NOMO-1 treated with DMSO at 0.1 percent for 48 hours (cell line): ENCODE measurements around the gene REEP2.

Experiments
- DNase-seq: peaks from one replicate; lab custom pipeline; 2025; ENCODE audit not compliant: unreplicated experiment; lab: John Stamatoyannopoulos, UW

Gene REEP2

DNA sequence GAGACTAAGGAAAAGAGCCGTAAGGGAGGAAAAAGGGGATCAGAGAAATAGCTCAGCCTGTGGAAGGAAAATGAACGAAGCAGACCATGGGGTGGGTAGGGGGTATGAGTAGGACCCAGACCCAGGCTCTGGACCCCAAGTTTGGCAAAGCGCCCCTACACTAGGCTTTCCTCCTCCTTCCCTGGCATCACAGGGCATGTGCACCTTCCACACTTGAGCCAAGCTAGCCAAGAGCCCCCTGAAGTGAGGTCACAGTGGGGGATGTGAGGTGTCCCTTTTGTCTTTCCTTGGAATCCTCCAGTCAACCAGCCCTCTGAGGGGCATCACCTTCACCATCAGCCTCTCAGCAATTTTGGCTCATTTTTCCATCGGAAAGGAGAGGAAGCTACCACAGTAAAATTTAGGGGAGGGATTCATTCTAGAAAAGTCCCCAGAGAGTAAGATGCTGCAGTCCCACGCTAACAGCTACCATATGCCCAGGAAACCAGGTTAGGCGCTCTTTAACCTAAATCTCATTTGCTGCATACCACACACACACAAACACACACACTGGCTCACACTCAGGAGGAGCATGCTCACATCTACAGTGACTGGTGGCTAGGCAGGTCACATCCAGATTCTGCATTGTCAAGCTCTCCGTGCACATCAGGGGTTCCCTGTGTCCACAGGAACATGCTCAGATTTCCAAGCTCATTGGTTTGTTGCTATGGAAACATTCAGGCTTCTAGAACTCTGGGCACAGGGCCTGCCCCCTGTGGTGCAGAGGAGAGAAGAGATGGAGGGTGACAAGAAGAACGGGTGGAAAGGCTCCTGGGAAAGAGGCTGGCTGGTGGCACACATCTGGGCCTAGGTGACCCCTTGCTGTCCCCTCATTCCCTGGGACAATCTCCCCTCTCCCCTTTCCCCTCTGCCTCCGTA lies 9.9 kb downstream of the REEP2 start:
- DNase-seq = no peak

- DNase-seq = peak; percentile 72
These were observed 10.8 kb downstream of the REEP2 start for GRCh38 chr5:138449501-138450239.

DNA sequence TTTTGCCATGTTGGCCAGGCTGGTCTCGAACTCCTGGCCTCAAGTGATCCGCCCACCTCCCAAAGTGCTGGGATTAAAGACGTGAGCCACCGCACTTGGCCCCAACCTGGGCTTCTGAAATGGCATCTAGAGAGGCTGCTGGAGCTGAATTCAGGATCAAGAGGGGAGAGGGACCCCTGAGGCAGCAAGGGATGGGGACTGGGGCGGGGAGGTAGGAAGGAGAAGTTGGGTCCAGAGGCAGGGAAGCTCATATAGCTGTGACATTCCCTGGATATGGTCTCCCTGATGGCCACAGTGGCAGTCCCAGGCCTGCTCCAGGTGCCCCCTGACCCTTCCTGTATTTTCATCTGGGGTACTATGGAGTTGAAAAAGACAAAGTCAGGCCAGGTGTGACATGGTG lies 12.1 kb downstream of the REEP2 start:
- DNase-seq = no peak

DNA sequence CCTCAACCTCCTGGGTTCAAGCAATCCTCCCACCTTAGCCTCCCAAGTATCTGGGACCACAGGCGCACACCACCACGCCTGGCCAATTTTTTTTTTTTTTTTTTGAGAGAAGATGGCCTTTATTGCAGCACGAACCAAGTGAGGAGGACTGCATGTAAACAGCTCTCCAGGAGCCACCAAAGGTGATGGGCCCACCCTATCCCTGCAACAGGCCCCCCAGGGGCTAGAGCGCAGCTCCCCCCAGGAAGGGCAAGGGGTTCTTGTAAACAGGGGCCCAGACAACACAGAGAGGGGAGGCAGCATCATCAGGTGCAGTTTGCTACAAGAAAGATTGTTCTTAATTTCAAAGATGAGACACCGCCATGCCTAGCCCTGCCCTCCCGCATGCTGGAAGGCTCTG lies 13.9 kb downstream of the REEP2 start:
- no peak for DNase-seq

GRCh38 chr5:138453590-138453989 lies 14.7 kb downstream of the REEP2 start:
- DNase-seq = no peak

- DNase-seq = no peak
These were observed 15.3 kb downstream of the REEP2 start for GRCh38 chr5:138454121-138454520.

DNA sequence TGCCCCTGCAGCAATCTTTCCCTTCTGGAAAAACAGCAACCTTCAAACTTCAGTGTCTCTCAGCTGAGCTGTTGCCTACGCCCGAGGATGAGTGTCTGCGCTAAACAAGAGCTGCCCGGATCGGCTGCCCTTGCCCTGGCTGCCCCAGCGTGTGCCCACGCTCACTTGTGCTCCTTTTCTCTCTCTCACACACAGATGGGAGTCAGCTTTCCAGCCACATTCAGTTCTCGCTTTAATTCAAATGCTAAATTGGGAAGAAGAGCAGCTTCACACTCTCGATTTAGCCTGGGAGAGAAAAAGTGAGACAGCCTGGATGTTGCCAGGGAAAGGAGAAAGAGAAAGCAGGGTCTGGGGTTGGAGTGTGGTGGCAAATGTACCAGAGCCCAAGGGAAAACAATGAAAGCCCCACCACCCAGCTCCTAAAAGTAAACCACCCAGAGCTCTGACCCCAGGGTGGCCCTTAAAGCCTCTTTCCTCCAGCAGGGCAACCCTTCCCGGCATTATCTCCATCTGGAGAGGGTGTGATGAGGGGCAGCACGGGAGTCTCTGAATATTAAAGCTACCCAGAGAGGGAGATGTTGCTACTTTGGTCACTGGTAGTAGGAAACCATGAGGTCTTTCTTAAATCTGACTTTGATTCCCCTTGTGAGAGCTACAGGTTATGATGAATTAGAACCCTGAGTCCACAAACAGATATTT lies 16.5 kb downstream of the REEP2 start:
- DNase-seq = no peak

DNA sequence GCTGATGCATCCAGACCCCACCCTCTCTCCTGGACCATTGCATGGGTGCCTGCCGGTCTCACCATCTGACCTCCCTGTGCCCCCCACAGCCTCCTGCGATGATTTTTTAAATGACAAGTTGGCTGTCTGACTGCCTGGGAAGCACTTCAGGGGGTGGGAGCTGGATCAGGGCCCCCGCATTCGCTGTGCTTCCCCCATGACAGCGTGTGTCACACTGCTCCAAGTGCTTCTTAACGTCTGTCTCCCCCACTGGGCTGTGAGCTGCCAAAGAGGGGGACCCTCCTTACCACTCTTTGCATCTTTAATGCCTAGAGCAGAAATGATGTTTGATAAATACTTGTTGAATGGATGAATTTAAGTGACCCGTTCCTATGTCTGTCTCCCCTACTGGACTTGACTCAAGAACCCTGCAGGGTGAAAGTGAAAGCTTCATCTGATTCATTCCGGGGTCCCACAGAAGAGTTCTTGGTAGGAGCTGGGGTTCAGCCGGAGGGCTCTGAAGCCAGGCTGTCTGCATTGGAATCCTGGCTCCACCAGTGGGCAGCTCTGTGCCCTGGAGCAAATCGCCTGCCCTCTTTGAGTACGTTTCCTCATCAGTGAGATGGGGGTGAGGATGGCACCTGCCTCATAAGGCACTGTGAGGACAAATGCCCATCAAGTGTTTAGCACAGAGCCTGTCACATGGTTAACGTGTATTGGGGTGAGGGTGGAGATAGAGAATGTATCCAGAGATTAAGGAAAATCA lies 18.8 kb downstream of the REEP2 start:
- DNase-seq = no peak

DNA sequence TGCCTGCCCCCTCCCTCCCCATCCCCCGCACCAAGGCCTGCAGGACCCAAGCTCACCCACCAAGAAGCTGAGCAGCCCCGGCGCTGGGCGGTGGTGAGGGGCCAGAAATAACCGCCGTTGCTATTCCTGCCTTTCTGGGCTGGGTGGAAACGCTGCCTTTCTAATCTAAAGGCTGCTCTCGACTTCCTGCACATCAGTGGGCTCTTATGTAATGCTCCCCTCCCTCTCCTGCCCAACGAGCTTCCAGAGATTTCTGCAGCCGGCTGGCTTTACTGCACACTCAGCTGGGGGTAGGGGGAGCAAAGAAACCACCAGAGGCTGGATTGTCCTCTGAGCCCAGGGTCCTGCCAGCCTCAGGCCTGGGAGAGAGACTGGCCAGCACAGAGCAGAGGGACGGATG lies 19.5 kb downstream of the REEP2 start:
- no peak for DNase-seq

DNA sequence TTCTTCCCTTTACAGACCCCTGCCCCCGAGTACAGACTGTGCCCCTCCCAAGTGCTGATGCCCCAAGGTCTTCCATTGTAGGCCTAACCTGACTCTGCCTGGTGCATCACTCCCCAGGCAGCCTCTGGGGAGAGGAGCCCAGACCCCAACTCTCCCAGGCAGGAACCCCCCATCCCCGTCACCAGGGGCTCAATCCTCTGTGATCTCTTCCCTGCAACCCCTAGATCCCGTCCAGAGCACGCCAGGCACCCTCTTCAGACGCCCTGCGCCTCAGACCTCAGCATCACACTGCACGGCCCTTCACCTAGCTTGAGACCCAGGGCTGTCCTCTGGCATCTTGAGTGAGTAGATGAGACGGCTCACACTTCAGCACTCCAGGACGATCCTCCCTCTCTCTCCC lies 20.0 kb downstream of the REEP2 start:
- DNase-seq = no peak

- peak; percentile 48 for DNase-seq
These were observed 20.6 kb downstream of the REEP2 start for GRCh38 chr5:138459311-138459933.

GRCh38 chr5:138460032-138460693 lies 21.3 kb downstream of the REEP2 start:
- no peak for DNase-seq

DNA sequence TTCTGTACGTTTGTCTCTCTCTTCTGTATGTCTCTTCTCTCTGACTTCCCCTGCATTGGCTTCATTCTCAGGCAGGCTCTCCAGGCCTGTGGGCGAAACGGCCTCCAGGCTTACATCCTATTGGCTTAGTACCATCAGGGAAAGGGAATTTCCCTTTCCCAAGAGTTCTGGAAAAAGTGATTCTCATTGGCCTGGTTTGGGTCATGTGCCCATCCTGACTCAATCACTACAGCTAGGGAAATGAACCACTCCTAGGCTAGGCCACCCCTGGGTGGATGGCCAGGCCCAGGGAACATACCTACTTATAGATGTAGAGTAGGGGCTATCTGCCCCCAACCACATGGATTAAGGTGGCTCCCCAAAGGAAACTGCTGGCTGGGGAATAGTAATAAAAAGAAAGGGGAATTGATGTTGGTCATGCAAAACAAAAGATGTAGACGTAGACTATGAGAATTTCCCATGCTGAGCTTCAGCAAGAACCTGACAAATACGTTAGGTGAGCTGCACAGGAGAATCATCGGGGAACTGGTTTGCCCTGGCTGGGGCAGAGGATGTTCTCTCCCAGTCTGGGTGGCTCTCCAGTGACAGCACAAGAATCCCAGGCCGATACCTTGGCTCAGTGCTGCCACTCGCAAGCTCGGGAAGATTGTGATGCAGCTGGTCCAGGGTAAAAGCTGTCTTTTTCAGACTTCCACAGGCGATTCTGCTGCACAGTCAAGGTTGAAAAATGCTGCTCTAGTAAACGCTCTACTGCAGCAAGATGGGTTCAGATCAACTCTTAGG lies 22.7 kb downstream of the REEP2 start:
- DNase-seq = no peak

DNA sequence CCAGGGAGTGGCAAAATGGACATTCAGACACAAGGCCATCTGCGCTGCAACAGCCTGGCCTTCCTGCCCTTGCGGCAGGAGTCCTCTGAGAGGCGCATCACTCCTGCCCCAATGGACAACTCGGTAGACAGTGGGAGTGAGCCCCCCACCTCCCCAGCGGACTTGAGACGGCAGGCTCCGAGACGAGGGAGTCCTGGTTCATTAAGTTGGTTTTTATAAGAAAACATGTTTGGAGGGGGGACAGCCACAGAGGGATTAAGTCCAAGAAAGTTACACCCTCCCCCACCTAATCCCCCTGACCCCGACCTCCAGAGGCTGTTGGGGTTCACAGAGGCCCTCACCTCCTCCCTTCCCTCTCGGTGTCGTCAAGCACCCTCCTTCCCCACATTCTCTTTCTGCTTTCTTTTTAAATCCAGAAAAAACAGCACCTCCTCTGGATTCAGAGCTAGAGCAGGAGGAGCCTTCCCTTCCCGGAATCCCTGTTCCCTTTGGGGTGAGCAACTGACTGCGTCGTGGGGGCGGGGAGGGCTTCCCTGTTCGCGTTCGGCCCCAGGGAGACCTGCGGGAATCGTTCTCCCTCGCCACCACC lies 24.7 kb downstream of the REEP2 start:
- no peak for DNase-seq

- peak; percentile 92 for DNase-seq
These were observed 25.1 kb downstream of the REEP2 start for GRCh38 chr5:138464008-138464387.

DNA sequence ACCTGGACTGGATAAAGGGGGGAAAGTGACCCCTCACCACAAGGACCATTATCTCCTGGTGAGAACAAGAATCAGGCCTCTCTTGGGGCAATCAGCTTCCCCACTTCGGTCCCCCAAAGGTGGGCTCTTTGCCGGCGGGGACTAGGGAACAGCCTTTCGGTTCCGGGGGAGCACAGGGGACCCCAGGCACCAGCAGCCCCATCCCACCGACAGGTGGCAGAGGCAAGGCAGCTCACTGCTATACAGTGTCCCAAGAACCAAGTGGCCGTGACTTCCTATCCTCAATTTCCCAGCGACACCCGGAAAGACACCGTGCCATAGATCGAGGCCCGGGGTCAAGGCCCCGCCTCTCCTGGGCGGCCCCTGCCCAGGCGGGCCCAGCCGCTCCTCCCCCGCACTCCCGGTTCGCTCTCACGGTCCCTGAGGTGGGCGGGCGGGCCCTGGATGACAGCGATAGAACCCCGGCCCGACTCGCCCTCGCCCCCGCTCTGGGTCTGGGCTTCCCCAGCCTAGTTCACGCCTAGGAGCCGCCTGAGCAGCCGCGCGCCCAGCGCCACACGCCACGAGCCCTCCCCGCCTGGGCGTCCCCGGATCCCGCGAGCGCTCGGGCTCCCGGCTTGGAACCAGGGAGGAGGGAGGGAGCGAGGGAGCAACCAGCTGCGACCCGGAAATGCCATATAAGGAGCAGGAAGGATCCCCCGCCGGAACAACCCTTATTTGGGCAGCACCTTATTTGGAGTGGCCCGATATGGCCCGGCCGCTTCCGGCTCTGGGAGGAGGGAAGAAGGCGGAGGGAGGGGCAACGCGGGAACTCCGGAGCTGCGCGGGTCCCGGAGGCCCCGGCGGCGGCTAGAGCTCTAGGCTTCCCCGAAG lies 25.8 kb downstream of the REEP2 start:
- peak; percentile 97 for DNase-seq

DNA sequence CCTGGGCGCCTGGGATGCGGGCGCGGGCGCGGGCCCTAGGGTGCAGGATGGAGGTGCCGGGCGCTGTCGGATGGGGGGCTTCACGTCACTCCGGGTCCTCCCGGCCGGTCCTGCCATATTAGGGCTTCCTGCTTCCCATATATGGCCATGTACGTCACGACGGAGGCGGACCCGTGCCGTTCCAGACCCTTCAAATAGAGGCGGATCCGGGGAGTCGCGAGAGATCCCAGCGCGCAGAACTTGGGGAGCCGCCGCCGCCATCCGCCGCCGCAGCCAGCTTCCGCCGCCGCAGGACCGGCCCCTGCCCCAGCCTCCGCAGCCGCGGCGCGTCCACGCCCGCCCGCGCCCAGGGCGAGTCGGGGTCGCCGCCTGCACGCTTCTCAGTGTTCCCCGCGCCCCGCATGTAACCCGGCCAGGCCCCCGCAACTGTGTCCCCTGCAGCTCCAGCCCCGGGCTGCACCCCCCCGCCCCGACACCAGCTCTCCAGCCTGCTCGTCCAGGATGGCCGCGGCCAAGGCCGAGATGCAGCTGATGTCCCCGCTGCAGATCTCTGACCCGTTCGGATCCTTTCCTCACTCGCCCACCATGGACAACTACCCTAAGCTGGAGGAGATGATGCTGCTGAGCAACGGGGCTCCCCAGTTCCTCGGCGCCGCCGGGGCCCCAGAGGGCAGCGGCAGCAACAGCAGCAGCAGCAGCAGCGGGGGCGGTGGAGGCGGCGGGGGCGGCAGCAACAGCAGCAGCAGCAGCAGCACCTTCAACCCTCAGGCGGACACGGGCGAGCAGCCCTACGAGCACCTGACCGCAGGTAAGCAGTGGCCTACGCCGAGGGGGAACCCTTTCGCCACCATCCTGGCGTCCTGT lies 26.6 kb downstream of the REEP2 start, which contains the start of gene EGR1:
TSS of gene EGR1 (plus strand) at position 219 of the 864 bp plus-strand sequence. CDS start at position 502, 283 bp downstream.
- peak; percentile 90 for DNase-seq
